Liver (tissue), 9 donors: ENCODE results near the gene PAIP2. TPM values are rescaled to one million over a fixed set of nuclear protein-coding genes. Genes with fewer than 3 reads are reported as not detected.

Experiments used
- DNase-seq: peaks from one replicate; pipeline ENCODE4 v3.0.0-alpha.2; 2017; ENCODE audit warnings: low spot score
- H3K27ac ChIP-seq, 2 donors: one replicate each; pipeline ENCODE4 v1.7.0; 2013; ENCODE audit warnings: inconsistent platforms in 2 of 2, low read length in 2 of 2, control low read depth in 1 of 2, low read depth in 1 of 2, mild to moderate bottlenecking in 1 of 2
- H3K27me3 ChIP-seq, 4 donors: one replicate each; pipeline versions ENCODE4 v1.6.1 to v1.7.0; 2013; ENCODE audit warnings: low read length in 3 of 4, inconsistent platforms in 1 of 4, mild to moderate bottlenecking in 1 of 4, moderate library complexity in 1 of 4; ENCODE audit not compliant: control insufficient read depth in 4 of 4, insufficient read depth in 4 of 4
- H3K36me3 ChIP-seq, 4 donors: one replicate each; pipeline versions ENCODE4 v1.6.1 to v1.7.0; 2013; ENCODE audit warnings: low read length in 3 of 4, mild to moderate bottlenecking in 3 of 4, low read depth in 1 of 4, moderate library complexity in 1 of 4; ENCODE audit not compliant: control insufficient read depth in 4 of 4, insufficient read depth in 3 of 4
- H3K4me1 ChIP-seq, 4 donors: one replicate each; pipeline versions ENCODE4 v1.6.1 to v1.7.0; 2013; ENCODE audit warnings: low read length in 3 of 4, mild to moderate bottlenecking in 3 of 4, moderate library complexity in 1 of 4; ENCODE audit not compliant: control insufficient read depth in 4 of 4, insufficient read depth in 4 of 4
- H3K4me3 ChIP-seq, 3 donors: one replicate each; pipeline versions ENCODE4 v1.6.1 to v1.7.0; 2013; ENCODE audit warnings: low read length in 3 of 3, control low read depth in 1 of 3, low read depth in 1 of 3, mild to moderate bottlenecking in 1 of 3
- H3K9ac ChIP-seq, 2 donors: one replicate each; pipeline ENCODE4 v1.7.0; 2013; ENCODE audit warnings: low read length in 2 of 2, mild to moderate bottlenecking in 2 of 2, moderate library complexity in 2 of 2, control low read depth in 1 of 2, low read depth in 1 of 2
- H3K9me3 ChIP-seq, 4 donors: one replicate each; pipeline versions ENCODE4 v1.6.1 to v1.7.0; 2013; ENCODE audit warnings: low read length in 3 of 4; ENCODE audit not compliant: control insufficient read depth in 4 of 4
- ATF3 ChIP-seq: IDR thresholded peaks from 2 replicates; pipeline ENCODE4 v1.6.1; 2016; ENCODE audit warnings: antibody characterized with exemption
- EGR1 ChIP-seq, 2 donors: IDR thresholded peaks; 2 replicates each; pipeline ENCODE4 v1.6.1; 2016 to 2018; ENCODE audit warnings: antibody characterized with exemption in 2 of 2, low read depth in 2 of 2
- FOXA1 ChIP-seq: IDR thresholded peaks from 2 replicates; pipeline ENCODE4 v1.6.1; 2016; ENCODE audit warnings: antibody characterized with exemption
- FOXA2 ChIP-seq: IDR thresholded peaks from 2 replicates; pipeline ENCODE4 v1.6.1; 2016; ENCODE audit warnings: antibody characterized with exemption
- GABPA ChIP-seq, 2 donors: IDR thresholded peaks in 1 of 2; conservative IDR thresholded peaks in 1 of 2; 2 replicates each; pipeline ENCODE4 v1.6.1; 2016; ENCODE audit warnings: antibody characterized with exemption in 2 of 2, mild to moderate bottlenecking in 1 of 2, moderate library complexity in 1 of 2
- HNF4A ChIP-seq, 2 donors: conservative IDR thresholded peaks; 2 replicates each; pipeline ENCODE4 v1.6.1; 2016; ENCODE audit warnings: antibody characterized with exemption in 2 of 2, mild to moderate bottlenecking in 2 of 2
- HNF4G ChIP-seq: IDR thresholded peaks from 2 replicates; pipeline ENCODE4 v1.6.1; 2016; ENCODE audit warnings: antibody characterized with exemption
- JUND ChIP-seq, 2 donors: IDR thresholded peaks; 2 replicates each; pipeline ENCODE4 v1.6.1; 2016; ENCODE audit warnings: antibody characterized with exemption in 2 of 2
- MAX ChIP-seq: IDR thresholded peaks from 2 replicates; pipeline ENCODE4 v1.6.1; 2016; ENCODE audit warnings: antibody characterized with exemption
- NR2F2 ChIP-seq: IDR thresholded peaks from 2 replicates; pipeline ENCODE4 v1.6.1; 2016; ENCODE audit warnings: antibody characterized with exemption
- RAD21 ChIP-seq, 2 donors: IDR thresholded peaks; 2 replicates each; pipeline ENCODE4 v1.6.1; 2016; ENCODE audit warnings: antibody characterized with exemption in 2 of 2, mild to moderate bottlenecking in 2 of 2
- REST ChIP-seq: IDR thresholded peaks from 2 replicates; pipeline ENCODE4 v1.6.1; 2016; ENCODE audit warnings: antibody characterized with exemption, mild to moderate bottlenecking
- RXRA ChIP-seq, 2 donors: IDR thresholded peaks; 2 replicates each; pipeline ENCODE4 v1.6.1; 2017 to 2018; ENCODE audit warnings: antibody characterized with exemption in 2 of 2, mild to moderate bottlenecking in 1 of 2
- SP1 ChIP-seq: IDR thresholded peaks from 2 replicates; pipeline ENCODE4 v1.6.1; 2018; ENCODE audit warnings: antibody characterized with exemption, mild to moderate bottlenecking
- TAF1 ChIP-seq: conservative IDR thresholded peaks from 2 replicates; pipeline ENCODE4 v1.6.1; 2016; ENCODE audit warnings: antibody characterized with exemption, mild to moderate bottlenecking
- YY1 ChIP-seq: IDR thresholded peaks from 2 replicates; pipeline ENCODE4 v1.6.1; 2016; ENCODE audit warnings: antibody characterized with exemption, mild to moderate bottlenecking
- ZBTB33 ChIP-seq: IDR thresholded peaks from 2 replicates; pipeline ENCODE4 v1.6.1; 2016; ENCODE audit warnings: antibody characterized with exemption
- WGBS: extraction: QIAGEN DNeasy Blood & Tissue Kit; methylation state at CpG from one replicate; pipeline ENCODE4 v1.1.7; 2013; 5-methylcytosine and 5-hydroxymethylcytosine counted together
- polyA plus RNA-seq, 2 donors: library from polyadenylated mRNA; stranded (reverse) in 1 of 2; unstranded in 1 of 2; fragments of 200-250 nt in 1 of 2; fragments of >200 nt in 1 of 2; fragmentation: Nextera tagmentation in 1 of 2; extraction: Ambion mirVana in 1 of 2; gene quantifications; one replicate each; pipeline versions ENCODE4 v1.2.1 to v1.2.3, GENCODE V29; 2013 to 2015
- total RNA-seq, 2 donors: library from RNA; depleted of rRNA; stranded (reverse); fragments of >200 nt; gene quantifications; one replicate each; pipeline ENCODE4 v1.2.3, GENCODE V29; 2014
- TF ChIP-seq, protein P1 (sequence below): fragments of 150-350 bp; IDR thresholded peaks from 2 replicates; pipeline ENCODE4 v1.5.1; 2017; ENCODE audit warnings: improper control_type of control experiment, low read depth, low read length; ENCODE audit not compliant: missing input control
- donor health status: healthy.
- donor health status: healthy.
- donor health status: healthy.
- donor health status: healthy.
- donor health status: healthy.

Gene PAIP2
- total and polyA plus RNA-seq, 4 donors = 41.5 to 63.2 (median 45.1) TPM

GRCh38 chr5:139306197-139306596 is 35.5 kb upstream of the PAIP2 start:
- H3K9me3 ChIP-seq = no peaks in the 10 kb centered on the region
- no peak overlapping the region for H3K27ac ChIP-seq
- no peaks in the 10 kb centered on the region for H3K36me3 ChIP-seq
- H3K4me1 ChIP-seq = peaks cover 11 to 17% (median 14%) of the 10 kb centered on the region in 4 donors
- H3K9ac ChIP-seq = no peak overlapping the region
- 63% methylated on average over 1 of the region's 1 CpG for WGBS
- no peak for TF ChIP-seq REST
- TF ChIP-seq HNF4A (conservative IDR thresholded peaks at IDR 0.05) = no peak
- no peak for TF ChIP-seq JUND (IDR thresholded peaks at IDR 0.05)
- no peak for TF ChIP-seq YY1
- TF ChIP-seq TAF1 = no peak
- no peak for TF ChIP-seq FOXA2
- no peak for TF ChIP-seq SP1
- no peak for TF ChIP-seq RAD21 (IDR thresholded peaks at IDR 0.05)
- TF ChIP-seq ATF3 = no peak
- no peak for TF ChIP-seq MAX
- TF ChIP-seq GABPA (IDR thresholded peaks at IDR 0.05 in 1 of 2, conservative IDR thresholded peaks at IDR 0.05 in 1 of 2) = no peak
- no peak for TF ChIP-seq EGR1 (IDR thresholded peaks at IDR 0.05; ENCODE audit: low read depth in 2 of 2)
- TF ChIP-seq, protein P1, sequence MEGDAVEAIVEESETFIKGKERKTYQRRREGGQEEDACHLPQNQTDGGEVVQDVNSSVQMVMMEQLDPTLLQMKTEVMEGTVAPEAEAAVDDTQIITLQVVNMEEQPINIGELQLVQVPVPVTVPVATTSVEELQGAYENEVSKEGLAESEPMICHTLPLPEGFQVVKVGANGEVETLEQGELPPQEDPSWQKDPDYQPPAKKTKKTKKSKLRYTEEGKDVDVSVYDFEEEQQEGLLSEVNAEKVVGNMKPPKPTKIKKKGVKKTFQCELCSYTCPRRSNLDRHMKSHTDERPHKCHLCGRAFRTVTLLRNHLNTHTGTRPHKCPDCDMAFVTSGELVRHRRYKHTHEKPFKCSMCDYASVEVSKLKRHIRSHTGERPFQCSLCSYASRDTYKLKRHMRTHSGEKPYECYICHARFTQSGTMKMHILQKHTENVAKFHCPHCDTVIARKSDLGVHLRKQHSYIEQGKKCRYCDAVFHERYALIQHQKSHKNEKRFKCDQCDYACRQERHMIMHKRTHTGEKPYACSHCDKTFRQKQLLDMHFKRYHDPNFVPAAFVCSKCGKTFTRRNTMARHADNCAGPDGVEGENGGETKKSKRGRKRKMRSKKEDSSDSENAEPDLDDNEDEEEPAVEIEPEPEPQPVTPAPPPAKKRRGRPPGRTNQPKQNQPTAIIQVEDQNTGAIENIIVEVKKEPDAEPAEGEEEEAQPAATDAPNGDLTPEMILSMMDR = no peak
- TF ChIP-seq RXRA (IDR thresholded peaks at IDR 0.05) = no peak
- TF ChIP-seq HNF4G = no peak
- no peak for TF ChIP-seq ZBTB33
- TF ChIP-seq NR2F2 = no peak
- no peak for TF ChIP-seq FOXA1
- DNase-seq = no peak
- no peaks in the 10 kb centered on the region for H3K27me3 ChIP-seq
- H3K4me3 ChIP-seq = no peak overlapping the region
